HEK293T (cell line): ENCODE data around the gene TCF7L1.

ENCODE experiments used
- BHLHE40 ChIP-seq: fragments of 450-650 bp; IDR thresholded peaks from 2 replicates; pipeline ENCODE4 v1.6.1; 2016; ENCODE audit warnings: mild to moderate bottlenecking, moderate library complexity, borderline replicate concordance
- CTBP1 ChIP-seq: fragments of 450-650 bp; IDR thresholded peaks from 2 replicates; pipeline ENCODE4 v1.6.1; 2016; ENCODE audit warnings: borderline replicate concordance
- ELF4 ChIP-seq: fragments of 450-650 bp; IDR thresholded peaks from 2 replicates; pipeline ENCODE4 v1.6.1; 2017; ENCODE audit warnings: antibody characterized with exemption
- FOXK2 ChIP-seq: fragments of 450-650 bp; IDR thresholded peaks from 2 replicates; pipeline ENCODE4 v1.6.1; 2016; ENCODE audit warnings: mild to moderate bottlenecking
- FOXM1 ChIP-seq: fragments of 450-650 bp; IDR thresholded peaks from 2 replicates; pipeline ENCODE4 v1.6.1; 2017; ENCODE audit warnings: mild to moderate bottlenecking, borderline replicate concordance
- HDGF ChIP-seq: fragments of 450-650 bp; IDR thresholded peaks from 2 replicates; pipeline ENCODE4 v1.6.1; 2017; ENCODE audit warnings: antibody characterized with exemption, borderline replicate concordance
- L3MBTL2 ChIP-seq: fragments of 450-650 bp; conservative IDR thresholded peaks from 2 replicates; pipeline ENCODE4 v1.6.1; 2016; ENCODE audit warnings: mild to moderate bottlenecking
- NFRKB ChIP-seq: fragments of 450-650 bp; IDR thresholded peaks from 2 replicates; pipeline ENCODE4 v1.6.1; 2016; ENCODE audit warnings: mild to moderate bottlenecking, moderate library complexity
- SP1 ChIP-seq: fragments of 450-650 bp; IDR thresholded peaks from 2 replicates; pipeline ENCODE4 v1.6.1; 2017
- SUZ12 ChIP-seq: fragments of 450-650 bp; IDR thresholded peaks from 2 replicates; pipeline ENCODE4 v1.6.1; 2016; ENCODE audit warnings: mild to moderate bottlenecking
- TARDBP ChIP-seq: fragments of 450-650 bp; IDR thresholded peaks from 2 replicates; pipeline ENCODE4 v1.6.1; 2016

GRCh38 chr2:85327822-85328617 is 194.8 kb downstream of the TCF7L1 start, which contains the start of gene TGOLN2:
- peak; percentile 90 for TF ChIP-seq L3MBTL2
- TF ChIP-seq ELF4: peak; percentile 84
- TF ChIP-seq SP1: no peak
- TF ChIP-seq CTBP1: no peak
- no peak for TF ChIP-seq FOXM1
- no peak for TF ChIP-seq TARDBP
- 0 out of 2 replicates have a peak, but pooled peaks have one; percentile 37 for TF ChIP-seq HDGF
- no peak for TF ChIP-seq BHLHE40
- no peak for TF ChIP-seq NFRKB
- no peak for TF ChIP-seq FOXK2
- no peak for TF ChIP-seq SUZ12
